T-helper 2 cell treated with Interferon-gamma antibody and Interleukin-4, amounts not matched to agents 100 ng/mL and 5 ng/mL, for 36 hours (primary cell): ENCODE results near the gene FAM120A. TPM values are rescaled to one million over a fixed set of nuclear protein-coding genes. Genes with fewer than 3 reads are reported as not detected.

Experiments
- intact Hi-C: fragments of 100-400 bp; cut with micrococcal nuclease; formaldehyde crosslinking; loops from one replicate; pipeline ENCODE4 v1.15.1; 2023
- total RNA-seq: library from RNA; stranded (reverse); gene quantifications from 2 replicates; pipeline ENCODE4 v1.2.3, GENCODE V29; 2022

The FAM120A gene
- total RNA-seq, 1 donor from 2014 or later, result 168 TPM

DNA sequence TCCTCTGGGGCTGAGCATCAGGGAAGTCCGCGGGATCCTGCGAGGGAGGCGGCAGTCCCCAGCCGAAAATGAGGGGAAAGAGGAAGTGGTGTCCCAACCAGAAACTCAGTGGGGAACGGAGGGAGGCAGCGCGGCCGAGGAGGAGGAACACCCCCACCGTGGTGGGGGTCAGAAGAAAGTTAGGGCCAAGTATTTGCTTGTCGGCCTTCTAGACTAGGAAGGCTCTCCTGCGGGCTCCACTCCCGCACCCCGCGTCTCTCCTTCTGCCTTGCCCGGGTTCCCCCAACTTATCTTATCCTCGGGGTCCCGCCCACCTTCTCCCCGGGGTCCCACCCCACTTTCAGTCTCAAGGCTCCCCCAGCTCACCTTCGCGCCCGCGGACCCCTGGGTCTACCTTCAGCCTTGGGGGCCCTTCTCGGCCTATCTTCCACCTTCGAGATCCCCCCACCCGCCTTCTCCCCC lies 124.3 kb downstream of the FAM120A start:
- intact Hi-C loops, result loop anchor here (1.0 kb wide), 1 partner anchor 10 kb away; no protein-coding TSS in a partner anchor

DNA sequence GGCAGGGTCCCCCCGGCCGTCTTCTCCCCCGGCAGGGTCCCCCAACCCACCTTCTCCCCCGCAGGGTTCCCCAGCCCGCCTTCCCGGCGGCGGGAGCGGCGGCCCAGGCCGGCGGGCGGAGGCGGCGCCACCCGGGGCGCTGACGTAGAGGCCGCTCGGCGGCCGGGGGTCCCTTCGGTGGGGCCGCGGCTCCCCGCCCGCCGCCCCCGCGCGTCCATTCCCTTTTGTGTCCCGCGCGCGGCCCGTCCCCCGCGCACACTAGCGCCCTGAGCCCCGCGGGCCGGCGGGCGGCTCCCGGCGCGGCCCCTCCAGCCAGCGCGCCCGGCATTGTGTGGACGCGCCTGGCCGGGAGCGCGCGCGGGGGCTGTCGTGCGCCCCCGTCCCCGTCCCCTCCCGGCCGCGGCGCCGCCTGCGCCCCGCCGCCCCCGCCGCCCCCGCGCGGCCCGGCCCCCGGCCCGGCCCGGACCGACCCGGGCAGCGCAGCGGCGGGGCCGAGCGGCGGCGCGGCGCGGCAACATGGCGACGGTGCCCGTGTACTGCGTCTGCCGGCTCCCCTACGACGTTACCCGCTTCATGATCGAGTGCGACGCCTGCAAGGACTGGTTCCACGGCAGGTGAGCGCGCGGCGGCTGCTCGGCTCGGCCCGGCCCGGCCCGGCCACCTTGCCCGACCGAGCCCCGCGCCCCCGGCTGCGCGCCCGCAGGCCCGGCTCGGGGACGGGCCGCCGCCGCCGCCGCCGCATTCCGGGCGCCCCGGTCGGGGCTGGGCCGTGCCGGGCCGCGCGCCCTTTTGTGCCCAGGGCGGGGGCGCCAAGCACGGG lies 125.0 kb downstream of the FAM120A start, which contains the start of gene PHF2:
PHF2 (plus strand) TSS at position 327 of the 820 bp plus-strand sequence; CDS start at position 517, 190 bp downstream.
- intact Hi-C loops, result loop anchor here (1.0 kb wide), 1 partner anchor 10 kb away; no protein-coding TSS in a partner anchor

DNA sequence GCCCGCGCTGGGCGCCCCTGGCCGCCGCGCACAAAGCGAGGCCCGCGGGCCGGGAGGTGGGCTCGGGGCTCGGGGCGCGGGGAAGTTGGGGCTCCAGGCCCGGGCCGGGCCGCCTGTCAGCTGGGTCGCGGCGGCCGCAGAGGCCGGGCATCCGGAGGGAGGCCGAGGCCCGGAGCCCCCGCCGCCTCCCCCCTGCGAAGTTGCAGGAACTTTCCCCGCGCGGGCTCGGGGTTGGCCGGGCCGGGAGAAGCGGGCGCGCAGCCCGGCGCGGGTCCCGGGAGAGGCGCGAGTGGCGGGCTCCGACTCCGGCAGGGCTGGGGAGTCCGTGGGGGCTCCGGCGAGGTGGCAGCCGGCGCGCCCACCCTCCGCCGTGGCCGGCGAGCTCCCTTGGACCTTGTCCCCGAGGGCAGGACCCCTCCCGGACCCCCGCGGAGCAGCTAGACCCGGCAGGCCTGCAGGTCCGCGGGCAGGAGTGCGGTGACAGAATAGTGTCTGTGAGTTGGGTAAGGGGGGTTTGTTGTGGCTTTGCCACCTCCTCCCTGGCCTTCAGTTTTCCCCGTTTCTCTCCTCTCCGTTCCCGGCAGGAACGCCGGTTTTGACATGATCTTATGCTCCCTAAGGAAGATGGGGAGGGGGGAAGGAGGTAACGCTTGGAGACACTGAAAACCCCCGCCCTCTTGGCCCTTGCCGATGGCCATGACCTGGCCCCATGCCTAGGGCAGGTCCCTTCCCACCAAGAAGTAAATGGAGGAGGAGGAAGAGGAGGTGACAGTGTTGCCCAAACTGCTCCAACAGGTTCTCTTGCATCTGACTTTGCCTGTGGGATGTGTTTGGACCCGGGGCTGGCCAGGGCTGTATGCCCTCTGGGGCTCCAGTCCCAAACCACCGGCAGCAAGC lies 125.8 kb downstream of the FAM120A start:
- intact Hi-C loops, result no loop called here

DNA sequence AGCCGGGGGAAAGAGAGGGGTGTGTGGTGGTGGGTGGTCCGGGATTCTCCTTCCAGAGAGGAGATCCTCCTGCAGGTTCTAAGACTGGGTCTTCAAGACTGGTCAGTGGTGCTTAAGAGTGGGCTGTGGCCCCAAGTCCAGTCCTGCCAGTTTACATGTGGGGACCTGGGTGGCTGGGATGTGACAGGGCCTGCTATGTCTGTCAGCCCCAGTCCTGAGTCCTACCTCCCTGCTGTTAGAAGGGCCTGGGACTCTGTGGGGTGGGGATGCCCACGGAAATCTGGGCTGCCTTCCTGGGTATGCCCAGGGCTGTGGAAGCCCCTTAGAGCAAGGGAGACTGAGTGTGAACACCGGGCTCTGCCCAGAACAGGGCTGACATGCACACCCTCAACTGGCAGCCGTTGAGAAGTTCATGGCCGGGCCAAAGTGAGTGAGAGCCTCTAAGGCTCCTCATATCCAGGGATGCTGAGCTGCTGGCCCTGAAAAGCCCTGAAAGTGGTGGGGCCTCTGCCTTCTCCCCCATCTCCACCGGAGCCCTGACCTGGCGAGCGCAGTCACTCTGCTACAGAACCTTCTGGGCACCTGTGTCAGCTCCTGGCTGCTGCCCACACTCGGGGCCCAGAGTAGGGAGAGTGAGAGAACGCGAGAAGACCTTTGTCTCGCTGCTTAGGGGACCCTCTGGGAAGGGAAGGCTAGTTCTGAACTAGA lies 126.6 kb downstream of the FAM120A start:
- intact Hi-C loops, result no loop called here

DNA sequence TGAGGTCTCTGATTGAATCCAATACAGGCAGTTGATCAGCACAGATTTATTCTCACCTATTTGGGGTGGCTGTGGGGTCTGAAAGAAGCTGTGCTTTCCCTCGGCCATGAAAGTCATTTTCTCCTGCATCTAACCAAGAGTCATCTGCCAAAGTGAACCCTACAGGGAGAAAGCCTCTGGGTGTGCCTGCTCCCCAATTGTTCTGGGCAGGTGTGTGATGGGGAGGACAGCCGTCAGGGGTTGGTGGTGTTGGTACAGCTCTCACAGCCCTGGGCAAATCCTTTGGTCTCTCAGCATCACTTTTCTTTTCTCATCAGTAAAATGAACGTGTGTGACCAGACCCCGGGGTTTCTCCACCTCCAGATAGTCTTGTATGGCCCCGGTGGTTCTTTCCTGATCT lies 127.4 kb downstream of the FAM120A start:
- intact Hi-C loops, result no loop called here

DNA sequence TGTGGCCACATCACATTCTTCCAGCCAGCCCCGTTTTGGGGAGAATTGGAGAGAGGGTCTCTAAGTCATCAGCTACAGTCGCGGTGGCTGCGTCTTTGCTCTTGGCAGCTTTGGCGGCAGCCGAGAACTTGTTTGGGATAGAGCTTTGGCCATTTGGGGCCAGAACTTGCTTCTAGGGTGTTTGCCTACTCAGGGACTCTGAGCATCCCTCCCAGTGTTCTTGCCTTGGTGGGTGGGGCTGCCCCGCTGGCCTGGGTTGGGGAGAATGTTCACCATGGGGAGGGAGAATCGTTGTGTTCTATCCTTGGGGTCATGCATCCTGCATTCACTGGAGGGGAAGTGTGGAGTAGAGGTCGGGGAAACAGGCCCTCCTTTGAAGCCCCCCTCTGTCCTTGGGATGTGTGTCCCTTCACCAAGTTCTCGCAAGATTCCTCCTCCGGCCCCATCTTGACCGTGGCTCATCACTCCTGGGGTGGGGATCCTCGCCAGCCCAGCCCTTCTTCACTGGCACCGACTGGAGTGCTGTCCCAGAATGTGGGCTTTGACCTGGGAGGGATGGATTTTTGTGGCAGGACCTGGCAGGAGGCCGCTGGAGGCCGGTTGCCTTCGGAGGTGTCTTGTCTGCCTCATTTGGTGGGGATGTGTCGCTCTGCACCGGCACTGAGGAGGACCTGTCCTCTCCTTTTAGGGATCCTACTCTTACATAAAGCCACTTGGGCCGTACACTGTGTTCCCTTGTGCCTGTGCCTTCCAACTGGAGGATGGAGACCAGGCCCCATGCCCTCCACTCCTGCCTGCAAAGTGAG lies 128.4 kb downstream of the FAM120A start:
- intact Hi-C loops, result no loop called here

- intact Hi-C loops, result no loop called here
Observed at GRCh38 chr9:93580654-93581380, 129.3 kb downstream of the FAM120A start.

DNA sequence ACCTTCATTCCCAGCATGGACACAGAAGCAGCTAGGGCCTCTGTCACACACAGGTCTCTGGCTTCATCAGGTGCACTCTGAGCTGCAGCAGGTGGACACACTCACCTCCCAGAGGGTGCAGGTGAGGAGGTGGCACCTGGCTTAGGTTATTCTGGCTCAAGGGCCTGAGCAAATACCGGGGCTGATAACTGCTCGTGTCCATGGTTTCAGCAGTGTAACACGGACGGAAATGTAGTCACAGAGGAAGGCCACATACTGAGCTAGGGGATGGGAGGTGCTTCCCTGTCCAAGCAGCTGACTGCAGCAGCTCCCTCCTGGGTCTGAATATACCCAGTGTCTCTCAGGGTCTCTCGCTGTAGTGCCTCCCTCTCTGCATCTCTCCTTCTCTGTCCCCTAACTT lies 130.6 kb downstream of the FAM120A start:
- intact Hi-C loops, result no loop called here

DNA sequence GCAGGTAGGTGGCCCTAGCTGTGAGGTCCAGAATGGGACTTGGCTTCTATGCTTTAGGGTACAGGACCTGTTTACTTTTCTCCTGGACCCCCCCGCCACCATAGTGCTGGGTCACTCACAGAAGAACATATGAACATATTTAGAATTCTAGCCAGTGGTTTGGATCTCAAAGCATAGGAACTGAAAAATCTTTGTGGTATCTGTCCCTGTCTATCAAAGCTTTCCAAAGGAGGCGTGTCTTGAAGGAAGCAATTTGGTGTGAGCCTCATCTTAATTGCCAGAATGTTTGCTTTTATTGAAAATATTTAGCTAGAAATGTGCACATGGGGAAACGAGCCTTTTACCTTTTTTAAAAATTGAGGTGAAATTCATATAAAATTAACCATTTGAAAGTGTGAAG lies 131.1 kb downstream of the FAM120A start:
- intact Hi-C loops, result no loop called here

GRCh38 chr9:93585259-93585658 lies 133.8 kb downstream of the FAM120A start:
- intact Hi-C loops, result no loop called here

GRCh38 chr9:93585695-93586094 lies 134.2 kb downstream of the FAM120A start:
- intact Hi-C loops, result no loop called here

DNA sequence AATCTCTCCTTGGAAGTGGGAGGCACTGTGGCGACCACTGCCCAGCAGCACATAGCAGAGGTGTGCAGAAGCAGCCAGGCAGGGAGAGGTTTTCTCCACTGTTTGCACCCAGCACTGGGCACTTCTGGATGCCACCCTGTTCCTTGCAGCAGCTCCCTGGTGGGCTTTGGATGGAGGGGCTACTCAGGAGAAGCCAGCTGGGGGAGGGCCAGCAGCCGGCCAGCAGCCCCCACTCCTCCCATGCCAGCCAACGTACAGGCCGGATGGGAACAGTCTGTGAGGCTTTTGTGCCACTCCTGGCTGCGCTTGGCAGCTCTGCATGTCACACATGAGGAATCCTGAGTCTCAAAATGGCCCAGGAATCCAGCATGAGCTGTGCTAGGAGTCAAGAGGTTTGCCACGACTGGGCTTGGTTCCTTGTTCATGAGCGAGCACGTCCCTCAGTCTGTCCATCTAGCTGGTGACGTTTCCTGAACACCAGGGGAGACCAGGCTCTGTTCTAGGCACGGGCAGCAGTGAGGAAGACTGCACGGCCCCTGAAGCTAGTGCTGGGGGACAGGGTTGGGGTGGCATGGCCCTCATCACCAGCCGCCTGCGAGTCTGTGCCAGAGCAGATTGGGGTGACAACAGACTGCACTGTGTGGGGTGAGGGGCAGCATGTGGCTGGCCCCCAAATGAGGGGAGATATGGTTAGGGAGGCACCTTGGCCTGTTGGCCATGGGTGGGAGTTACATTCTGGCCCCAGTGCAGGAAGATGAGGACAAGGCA lies 135.0 kb downstream of the FAM120A start:
- intact Hi-C loops, result no loop called here

- intact Hi-C loops, result no loop called here
Observed at GRCh38 chr9:93587284-93587650, 135.8 kb downstream of the FAM120A start.

- intact Hi-C loops, result no loop called here
Observed at GRCh38 chr9:93587651-93588347, 136.3 kb downstream of the FAM120A start.

- intact Hi-C loops, result no loop called here
Observed at GRCh38 chr9:93588641-93589609, 137.4 kb downstream of the FAM120A start.

DNA sequence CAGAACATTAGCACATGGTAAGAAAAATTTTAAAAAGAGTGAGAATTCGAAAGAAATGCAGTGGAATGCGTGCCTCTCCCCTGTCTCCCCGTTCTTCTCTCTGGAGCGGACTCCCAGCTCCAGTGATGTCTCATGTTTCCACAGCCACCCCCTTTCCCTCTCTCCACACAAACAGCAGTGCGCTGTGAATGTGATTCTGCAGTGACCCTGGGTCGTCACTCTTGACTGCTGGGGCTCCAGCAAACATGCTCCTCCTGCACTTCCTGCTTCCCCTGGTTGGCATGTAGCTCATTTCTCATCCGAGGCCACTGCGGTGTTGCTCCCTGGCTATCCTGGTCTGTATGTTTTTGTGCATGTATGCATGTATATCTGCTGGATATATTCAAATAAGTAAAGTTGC lies 138.2 kb downstream of the FAM120A start:
- intact Hi-C loops, result no loop called here

GRCh38 chr9:93590609-93591234 lies 139.2 kb downstream of the FAM120A start:
- intact Hi-C loops, result no loop called here
